HCT116 (cell line): ENCODE data around the gene CERKL.

Experiments
- EGR1 ChIP-seq: IDR thresholded peaks from 2 replicates; pipeline ENCODE4 v1.6.1; 2012; ENCODE audit warnings: low read depth
- ELF1 ChIP-seq: IDR thresholded peaks from 2 replicates; pipeline ENCODE4 v1.6.1; 2012; ENCODE audit warnings: low read depth, borderline replicate concordance
- EZH2 ChIP-seq: fragments of 200-600 bp; sonication (generic); IDR thresholded peaks from 2 replicates; pipeline ENCODE4 v1.6.1; 2017; ENCODE audit warnings: antibody characterized with exemption, mixed run types
- EZH2phosphoT487 ChIP-seq: fragments of 200-600 bp; IDR thresholded peaks from 2 replicates; pipeline ENCODE4 v1.6.1; 2018; ENCODE audit warnings: antibody characterized with exemption, borderline replicate concordance
- JUND ChIP-seq: IDR thresholded peaks from 2 replicates; pipeline ENCODE4 v1.6.1; 2012
- POLR2A ChIP-seq: IDR thresholded peaks from 2 replicates; pipeline ENCODE4 v1.7.0; 2011; ENCODE audit warnings: borderline replicate concordance; ENCODE audit not compliant: insufficient read depth, insufficient read length; ENCODE audit errors: extremely low read depth
- POLR2AphosphoS5 ChIP-seq: IDR thresholded peaks from 2 replicates; pipeline ENCODE4 v1.6.1; 2011; ENCODE audit warnings: mild to moderate bottlenecking, low read depth, low read length, moderate library complexity
- SIN3A ChIP-seq: IDR thresholded peaks from 2 replicates; pipeline ENCODE4 v1.6.1; 2012; ENCODE audit warnings: low read depth
- YY1 ChIP-seq: IDR thresholded peaks from 2 replicates; pipeline ENCODE4 v1.6.1; 2011; ENCODE audit warnings: low read length, low read depth, moderate library complexity, mild to moderate bottlenecking; ENCODE audit not compliant: insufficient replicate concordance; ENCODE audit errors: extremely low read depth
- TF ChIP-seq, protein P1 (sequence below): IDR thresholded peaks from 2 replicates; pipeline ENCODE4 v1.6.1; 2011; ENCODE audit warnings: mild to moderate bottlenecking, low read length, moderate library complexity; ENCODE audit not compliant: insufficient replicate concordance; ENCODE audit errors: extremely low read depth
- TF ChIP-seq, protein P2 (sequence below), 3 experiments: fragments of 200-600 bp in 1 of 3; sonication (generic) in 1 of 3; IDR thresholded peaks in 2 of 3; conservative IDR thresholded peaks in 1 of 3; 2 replicates each; pipeline ENCODE4 v1.5.1; 2012 to 2017; ENCODE audit warnings: low read depth in 2 of 3, low read length in 2 of 3, antibody characterized with exemption in 1 of 3, borderline replicate concordance in 1 of 3, control low read depth in 1 of 3, mild to moderate bottlenecking in 1 of 3, mixed read lengths in 1 of 3, mixed run types in 1 of 3, moderate library complexity in 1 of 3; ENCODE audit not compliant: insufficient read depth in 1 of 3
- TF ChIP-seq, protein P3 (sequence below): IDR thresholded peaks from 2 replicates; pipeline ENCODE4 v1.6.1; 2012; ENCODE audit warnings: low read depth
- TF ChIP-seq, protein P4 (sequence below): IDR thresholded peaks from 2 replicates; pipeline ENCODE4 v1.6.1; 2012

DNA sequence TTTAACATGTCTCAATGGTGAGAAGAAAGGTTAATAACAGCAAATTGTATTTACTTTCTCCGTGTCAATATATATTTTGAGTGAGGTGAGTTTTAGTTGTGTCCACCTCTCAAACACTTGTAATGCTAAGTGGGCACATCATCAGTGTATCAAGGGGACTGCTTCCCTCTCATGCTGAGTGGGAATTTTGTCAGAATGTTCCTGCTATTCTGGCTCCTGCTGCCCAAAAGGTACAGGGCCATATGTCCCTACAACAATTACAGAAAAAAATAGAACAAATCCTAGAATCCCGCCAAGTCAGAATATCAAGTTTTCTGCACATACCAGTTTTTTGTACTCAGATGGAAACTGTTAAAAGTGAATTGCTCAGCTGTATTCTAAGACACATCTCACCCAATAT lies 5.4 kb upstream of the CERKL start:
- TF ChIP-seq, protein P1, sequence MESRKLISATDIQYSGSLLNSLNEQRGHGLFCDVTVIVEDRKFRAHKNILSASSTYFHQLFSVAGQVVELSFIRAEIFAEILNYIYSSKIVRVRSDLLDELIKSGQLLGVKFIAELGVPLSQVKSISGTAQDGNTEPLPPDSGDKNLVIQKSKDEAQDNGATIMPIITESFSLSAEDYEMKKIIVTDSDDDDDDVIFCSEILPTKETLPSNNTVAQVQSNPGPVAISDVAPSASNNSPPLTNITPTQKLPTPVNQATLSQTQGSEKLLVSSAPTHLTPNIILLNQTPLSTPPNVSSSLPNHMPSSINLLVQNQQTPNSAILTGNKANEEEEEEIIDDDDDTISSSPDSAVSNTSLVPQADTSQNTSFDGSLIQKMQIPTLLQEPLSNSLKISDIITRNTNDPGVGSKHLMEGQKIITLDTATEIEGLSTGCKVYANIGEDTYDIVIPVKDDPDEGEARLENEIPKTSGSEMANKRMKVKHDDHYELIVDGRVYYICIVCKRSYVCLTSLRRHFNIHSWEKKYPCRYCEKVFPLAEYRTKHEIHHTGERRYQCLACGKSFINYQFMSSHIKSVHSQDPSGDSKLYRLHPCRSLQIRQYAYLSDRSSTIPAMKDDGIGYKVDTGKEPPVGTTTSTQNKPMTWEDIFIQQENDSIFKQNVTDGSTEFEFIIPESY: no peak
- TF ChIP-seq, protein P2, sequence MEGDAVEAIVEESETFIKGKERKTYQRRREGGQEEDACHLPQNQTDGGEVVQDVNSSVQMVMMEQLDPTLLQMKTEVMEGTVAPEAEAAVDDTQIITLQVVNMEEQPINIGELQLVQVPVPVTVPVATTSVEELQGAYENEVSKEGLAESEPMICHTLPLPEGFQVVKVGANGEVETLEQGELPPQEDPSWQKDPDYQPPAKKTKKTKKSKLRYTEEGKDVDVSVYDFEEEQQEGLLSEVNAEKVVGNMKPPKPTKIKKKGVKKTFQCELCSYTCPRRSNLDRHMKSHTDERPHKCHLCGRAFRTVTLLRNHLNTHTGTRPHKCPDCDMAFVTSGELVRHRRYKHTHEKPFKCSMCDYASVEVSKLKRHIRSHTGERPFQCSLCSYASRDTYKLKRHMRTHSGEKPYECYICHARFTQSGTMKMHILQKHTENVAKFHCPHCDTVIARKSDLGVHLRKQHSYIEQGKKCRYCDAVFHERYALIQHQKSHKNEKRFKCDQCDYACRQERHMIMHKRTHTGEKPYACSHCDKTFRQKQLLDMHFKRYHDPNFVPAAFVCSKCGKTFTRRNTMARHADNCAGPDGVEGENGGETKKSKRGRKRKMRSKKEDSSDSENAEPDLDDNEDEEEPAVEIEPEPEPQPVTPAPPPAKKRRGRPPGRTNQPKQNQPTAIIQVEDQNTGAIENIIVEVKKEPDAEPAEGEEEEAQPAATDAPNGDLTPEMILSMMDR (IDR thresholded peaks at IDR 0.05 in 2 of 3, conservative IDR thresholded peaks at IDR 0.05 in 1 of 3; ENCODE audit: borderline replicate concordance in 1 of 3, insufficient read depth in 1 of 3, low read depth in 2 of 3, low read length in 2 of 3): no peak
- TF ChIP-seq POLR2A (no peak), JUND (no peak), YY1 (no peak), POLR2AphosphoS5 (no peak), EGR1 (no peak), EZH2phosphoT487 (no peak), ELF1 (no peak), SIN3A (no peak), EZH2 (no peak)
- TF ChIP-seq, protein P3, sequence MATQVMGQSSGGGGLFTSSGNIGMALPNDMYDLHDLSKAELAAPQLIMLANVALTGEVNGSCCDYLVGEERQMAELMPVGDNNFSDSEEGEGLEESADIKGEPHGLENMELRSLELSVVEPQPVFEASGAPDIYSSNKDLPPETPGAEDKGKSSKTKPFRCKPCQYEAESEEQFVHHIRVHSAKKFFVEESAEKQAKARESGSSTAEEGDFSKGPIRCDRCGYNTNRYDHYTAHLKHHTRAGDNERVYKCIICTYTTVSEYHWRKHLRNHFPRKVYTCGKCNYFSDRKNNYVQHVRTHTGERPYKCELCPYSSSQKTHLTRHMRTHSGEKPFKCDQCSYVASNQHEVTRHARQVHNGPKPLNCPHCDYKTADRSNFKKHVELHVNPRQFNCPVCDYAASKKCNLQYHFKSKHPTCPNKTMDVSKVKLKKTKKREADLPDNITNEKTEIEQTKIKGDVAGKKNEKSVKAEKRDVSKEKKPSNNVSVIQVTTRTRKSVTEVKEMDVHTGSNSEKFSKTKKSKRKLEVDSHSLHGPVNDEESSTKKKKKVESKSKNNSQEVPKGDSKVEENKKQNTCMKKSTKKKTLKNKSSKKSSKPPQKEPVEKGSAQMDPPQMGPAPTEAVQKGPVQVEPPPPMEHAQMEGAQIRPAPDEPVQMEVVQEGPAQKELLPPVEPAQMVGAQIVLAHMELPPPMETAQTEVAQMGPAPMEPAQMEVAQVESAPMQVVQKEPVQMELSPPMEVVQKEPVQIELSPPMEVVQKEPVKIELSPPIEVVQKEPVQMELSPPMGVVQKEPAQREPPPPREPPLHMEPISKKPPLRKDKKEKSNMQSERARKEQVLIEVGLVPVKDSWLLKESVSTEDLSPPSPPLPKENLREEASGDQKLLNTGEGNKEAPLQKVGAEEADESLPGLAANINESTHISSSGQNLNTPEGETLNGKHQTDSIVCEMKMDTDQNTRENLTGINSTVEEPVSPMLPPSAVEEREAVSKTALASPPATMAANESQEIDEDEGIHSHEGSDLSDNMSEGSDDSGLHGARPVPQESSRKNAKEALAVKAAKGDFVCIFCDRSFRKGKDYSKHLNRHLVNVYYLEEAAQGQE: no peak
- TF ChIP-seq, protein P4, sequence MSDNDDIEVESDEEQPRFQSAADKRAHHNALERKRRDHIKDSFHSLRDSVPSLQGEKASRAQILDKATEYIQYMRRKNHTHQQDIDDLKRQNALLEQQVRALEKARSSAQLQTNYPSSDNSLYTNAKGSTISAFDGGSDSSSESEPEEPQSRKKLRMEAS: no peak
